Measurements from ENCODE around the gene GPR153.

- TF ChIP-seq CTCF (IDR thresholded peaks at IDR 0.05) (no peak), POLR2A (IDR thresholded peaks at IDR 0.05) (no peak)
These were observed 707 bp upstream of the GPR153 start for GRCh38 chr1:6261615-6261995.
